GM18870 (cell line): ENCODE measurements around the gene DDX42.
"Not testable (repeated sequence)": the region's sequence is repeated elsewhere in the genome, so short reads cannot be mapped to it uniquely, and the experiment has no call there.

Experiments
- ATAC-seq: cut with Tn5 transposase; IDR thresholded peaks from one replicate; pipeline ENCODE4 v1.9.1; 2021; ENCODE audit warnings: moderate library complexity; ENCODE audit not compliant: unreplicated experiment

The DDX42 gene

DNA sequence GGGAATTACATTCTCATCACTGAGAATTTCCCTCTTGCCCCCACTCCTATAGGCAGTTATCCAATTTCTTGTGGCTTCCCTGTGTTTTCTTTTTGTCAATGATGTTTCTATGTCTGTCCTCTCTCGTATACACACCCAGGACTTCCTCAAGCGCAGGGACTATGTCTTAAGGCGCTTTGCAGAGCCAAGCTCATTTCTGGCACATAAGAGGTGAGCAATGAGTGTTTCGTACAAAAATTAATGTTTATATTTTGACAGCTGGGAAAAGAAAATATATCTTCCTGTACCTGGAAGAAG is 947 bp downstream of the DDX42 start:
- ATAC-seq: no peak

DNA sequence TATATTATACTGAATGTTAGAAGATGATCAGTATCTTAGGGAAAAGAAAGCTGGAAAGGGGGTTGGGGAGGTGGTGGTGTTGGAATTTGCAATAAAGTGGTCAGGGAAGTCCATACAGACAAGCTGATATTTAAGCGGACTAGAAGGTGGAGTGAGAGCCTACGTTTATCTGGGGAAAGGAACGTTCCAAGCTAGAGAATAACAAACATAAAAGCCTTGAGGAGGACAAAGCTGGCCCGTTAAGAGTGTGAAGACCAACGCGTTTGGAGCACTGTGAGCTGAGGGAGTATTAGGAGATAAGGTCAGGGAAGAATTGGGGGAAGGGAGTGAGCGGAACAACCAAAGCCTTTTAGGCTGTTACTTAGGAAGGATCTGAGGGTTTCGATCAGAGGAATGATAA is 1.4 kb downstream of the DDX42 start:
- ATAC-seq: no peak

DNA sequence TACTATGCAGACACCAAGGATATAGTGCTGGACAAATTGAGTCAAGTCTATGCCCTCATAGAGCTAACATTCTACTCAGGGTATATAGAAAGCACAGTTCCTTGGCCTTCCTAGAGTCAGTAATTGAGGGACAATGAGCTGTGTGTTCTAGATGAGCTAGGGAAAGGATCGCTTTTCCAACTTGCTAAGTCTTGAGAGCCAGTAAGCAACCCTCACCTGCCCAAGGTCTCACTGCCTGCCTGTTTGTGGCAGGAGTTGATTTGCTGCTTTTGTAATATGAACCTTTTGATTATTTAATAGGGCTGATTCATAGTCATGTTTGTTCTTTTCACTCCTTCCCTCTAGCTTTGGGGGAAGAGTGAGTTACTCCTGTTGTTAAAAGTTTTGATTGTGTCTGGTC is 6.5 kb downstream of the DDX42 start:
- ATAC-seq: no peak

DNA sequence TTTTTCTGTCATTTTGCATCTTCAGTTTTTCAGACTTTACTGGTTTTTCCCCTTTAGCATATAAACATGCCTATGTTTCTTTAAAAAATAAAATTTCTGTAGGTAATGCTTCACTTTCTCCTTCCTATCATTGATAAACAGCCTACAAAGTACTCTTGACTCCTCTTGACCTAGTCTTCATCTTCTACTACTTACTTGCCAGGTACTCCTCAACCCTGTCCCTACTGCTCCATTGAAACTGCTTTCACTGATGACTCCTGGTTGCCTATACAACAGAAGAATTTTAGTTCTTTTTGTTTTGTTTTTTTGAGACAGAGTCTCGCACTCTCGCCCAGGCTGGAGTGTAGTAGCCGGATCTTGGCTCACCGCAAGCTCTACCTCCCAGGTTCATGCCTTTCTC is 7.0 kb downstream of the DDX42 start:
- ATAC-seq: no peak

DNA sequence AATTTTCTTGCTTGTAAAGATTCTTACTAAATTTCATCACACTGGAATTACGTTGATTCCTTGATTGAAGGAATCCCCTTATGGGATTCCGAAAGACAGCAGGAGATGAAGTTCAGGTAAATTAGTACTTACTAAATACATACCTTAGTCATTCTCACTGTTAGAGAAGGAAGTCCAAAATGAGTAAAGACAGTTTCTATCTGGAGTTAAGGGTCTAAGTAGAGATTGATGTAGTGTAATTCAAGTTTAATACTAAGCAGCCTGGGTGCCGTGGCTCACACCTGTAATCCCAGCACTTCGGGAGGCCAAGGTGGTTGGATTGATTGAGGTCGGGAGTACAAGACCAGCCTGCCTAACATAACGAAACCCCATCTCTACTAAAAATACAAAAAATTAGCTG is 9.6 kb downstream of the DDX42 start:
- no peak for ATAC-seq

DNA sequence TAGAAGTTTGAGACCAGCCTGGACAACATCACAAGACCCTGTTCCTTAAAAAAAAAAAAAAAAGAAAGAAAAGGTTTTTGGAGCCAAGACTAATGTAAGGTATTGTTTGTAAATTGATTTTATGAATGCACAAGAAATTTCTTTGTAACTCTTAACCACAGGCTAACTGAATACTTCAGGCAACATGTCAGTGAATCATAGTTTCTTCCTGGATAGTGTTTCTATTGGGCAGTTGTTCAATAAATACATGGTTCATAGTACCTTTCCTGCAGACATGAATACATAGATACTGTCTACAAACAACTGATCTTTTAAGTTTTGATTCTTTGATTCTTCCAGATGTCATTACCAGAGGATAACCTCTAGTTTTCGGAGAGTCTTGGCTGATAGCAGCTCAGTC is 11.6 kb downstream of the DDX42 start:
- ATAC-seq: no peak

DNA sequence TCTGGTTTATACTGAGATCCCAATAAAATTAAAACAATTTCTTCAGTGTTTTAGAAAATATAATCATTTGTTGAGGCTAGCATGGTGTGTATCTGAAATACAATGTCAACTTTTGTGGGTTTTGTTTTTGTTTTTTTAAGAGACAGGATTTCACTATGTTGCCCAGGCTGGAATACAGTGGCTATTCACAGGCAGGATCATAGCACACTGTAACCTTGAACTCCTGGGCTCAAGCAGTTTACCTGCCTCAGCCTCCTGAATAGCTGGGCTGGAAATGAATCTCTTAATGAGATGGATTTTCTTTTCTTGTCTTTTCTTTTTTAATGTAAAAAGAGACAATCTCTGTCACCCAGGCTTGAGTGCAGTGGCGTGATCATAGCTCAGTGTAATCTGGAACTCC is 12.1 kb downstream of the DDX42 start:
- no peak for ATAC-seq

DNA sequence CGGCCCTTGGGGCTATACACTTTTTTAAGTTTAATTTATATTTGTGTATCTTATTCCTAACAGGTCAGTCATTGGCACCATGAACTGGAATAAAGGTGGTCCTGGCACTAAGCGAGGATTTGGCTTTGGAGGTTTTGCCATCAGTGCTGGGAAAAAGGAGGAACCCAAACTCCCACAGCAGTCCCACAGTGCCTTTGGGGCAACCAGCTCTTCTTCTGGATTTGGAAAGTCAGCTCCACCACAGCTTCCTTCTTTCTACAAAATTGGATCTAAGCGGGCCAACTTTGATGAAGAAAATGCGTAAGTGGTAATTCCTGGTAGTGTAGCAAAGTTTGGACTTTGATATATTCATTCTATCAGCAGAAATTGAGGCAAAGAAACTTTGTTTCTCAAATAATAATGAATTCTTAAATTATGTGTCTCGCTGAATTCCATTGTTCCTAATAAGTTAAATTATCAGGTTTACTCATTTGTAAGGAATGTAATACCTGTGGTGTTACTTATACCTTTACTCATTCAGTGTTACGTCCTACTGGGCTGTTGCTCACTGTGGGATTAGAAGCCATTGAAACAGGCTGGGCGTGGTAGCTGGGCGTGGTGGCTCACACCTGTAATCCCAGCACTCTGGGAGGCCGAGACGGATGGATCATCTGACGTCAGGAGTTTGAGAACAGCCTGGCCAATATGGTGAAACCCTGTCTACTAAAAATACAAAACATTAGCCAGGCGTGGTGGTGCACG is 13.2 kb downstream of the DDX42 start:
- no peak for ATAC-seq

DNA sequence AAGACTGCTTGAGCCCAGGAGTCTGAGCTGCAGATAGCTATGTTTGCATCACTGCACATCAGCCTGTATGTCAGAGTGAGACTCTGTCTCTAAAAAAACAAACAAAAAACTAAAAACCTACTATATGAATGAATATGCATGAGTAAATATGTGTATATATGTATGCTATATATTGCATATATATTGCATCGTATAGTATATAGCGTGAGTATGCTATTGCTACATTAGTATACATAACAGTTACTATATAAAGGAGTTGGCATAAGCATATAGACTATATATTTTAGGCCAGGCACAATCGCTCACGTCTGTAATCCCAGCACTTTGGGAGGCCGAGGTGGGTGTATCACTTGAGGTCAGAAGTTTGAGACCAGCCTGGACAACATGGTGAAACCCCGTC is 16.1 kb downstream of the DDX42 start:
- ATAC-seq: no peak

DNA sequence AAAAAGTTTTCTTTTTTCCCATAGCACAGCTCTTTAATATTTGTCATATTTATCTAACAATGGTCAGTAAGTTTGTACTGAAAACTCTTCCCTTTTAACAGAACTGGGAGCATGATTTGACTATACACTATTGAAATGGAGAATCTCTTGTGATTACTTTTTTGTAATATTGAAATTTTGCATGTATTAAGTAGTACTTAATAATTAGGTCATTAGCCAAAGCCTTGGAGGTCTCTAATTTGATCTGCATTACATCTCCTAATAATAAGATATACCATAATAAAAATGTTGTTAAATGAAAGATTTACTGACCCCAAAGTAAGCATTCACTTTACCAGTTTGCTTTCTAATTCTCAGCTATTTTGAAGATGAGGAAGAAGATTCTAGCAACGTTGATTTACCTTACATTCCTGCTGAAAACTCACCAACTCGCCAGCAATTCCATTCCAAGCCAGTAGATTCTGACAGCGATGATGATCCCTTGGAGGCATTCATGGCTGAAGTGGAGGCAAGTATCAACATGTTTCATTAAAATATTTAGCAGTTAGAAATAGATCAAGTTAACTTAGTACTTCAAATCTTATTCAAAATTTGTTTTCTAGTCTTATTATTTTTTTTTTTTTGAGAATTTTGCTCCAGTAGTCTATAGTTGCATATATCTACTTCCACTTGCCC is 18.2 kb downstream of the DDX42 start:
- no peak for ATAC-seq

DNA sequence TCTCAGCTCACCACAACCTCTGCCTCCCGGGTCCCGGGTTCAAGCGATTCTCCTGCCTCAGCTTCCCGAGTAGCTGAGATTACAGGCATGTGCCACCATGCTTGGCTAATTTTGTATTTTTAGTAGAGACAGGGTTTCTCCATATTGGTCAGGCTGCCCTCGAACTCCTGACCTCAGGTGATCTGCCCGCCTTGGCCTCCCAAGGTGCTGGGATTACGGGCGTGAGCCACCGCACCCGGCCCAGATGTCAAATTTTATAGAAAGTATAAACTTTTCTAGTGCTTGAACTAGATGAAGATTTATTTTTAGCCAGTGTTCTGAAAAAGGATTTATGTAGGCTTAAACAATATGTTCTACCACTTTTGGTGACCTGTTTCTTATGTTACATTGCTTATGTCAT is 22.4 kb downstream of the DDX42 start:
- ATAC-seq: not testable (repeated sequence)

DNA sequence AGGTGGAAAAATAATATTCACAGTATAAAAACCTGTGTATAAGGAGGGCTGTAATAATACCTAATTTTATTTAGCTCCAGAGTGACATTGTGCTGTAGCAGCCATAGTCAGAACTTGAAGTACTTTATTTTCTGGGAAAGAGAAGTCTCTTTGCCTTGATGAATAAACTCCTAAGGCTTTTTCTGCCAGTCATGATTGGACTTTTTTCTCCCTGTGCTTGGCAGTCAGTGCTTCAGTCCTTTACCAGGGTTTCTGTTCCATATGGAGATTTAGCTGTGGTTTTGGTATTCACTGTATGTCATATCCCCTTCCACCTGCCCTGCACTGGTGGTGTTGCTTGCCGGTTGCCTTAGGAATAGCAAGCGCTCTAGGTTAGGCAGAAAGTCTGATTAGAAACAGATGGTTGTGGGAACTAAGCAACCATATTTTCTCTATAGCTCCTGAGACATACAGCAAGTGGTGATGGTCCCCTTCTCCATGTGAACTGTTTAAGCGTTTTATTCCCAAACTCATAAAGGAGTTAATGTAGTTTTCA is 24.7 kb downstream of the DDX42 start:
- ATAC-seq: no peak

DNA sequence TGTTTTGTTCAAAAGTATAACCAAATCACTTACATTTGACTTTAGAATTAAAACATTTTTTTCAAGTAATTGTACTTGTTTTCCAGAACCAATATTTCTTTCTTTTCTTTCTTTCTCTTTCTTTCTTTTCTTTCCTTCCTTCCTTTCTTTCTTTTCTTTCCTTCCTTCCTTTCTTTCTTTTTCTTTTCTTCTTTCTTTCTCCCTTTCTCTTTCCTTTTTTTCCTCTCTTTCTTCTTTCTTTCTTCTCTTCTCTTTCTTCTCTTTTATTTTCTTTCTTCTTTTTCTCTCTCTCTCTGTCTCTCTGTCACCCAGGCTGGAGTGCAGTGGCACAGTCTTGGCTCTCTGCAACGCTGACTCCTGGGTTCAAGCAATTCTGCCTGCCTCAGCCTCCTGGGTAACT is 26.8 kb downstream of the DDX42 start:
- no peak for ATAC-seq

DNA sequence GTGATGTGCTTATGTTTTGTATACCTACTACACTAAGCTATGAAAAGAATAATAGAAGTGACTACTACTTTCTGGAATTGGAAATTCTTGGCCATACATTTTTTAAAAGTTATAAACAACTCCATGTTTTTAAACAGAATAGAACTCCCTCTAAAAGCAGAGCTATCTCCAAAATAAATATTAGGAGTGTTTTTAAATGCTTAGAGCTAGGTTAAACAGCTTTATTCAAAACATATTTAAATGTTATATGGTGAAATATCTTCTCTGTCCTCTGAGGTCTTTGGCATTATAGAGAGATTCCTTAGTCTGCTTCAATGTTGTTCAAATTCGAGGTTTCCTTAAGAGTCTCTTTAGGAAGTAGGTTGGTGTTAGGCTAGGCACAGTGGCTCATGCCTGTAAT is 30.4 kb downstream of the DDX42 start:
- ATAC-seq: no peak

DNA sequence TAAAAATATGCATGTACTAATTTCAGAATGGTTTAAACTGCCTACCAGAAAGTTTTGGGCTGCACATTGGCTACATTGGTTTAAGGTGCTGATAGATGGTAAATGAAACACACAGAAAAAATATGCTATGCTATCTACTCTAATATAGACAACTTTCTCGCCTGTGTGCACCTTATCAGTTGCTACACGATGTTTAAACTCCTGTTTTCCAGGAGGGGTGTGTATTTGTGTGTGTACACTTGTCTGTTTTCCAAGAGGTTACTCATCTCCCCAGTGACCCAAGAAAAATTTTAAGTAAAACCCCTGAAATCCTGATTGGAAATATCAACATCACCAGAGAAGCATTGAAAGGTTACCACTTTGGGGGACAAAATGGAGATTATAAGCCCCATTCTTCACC is 31.6 kb downstream of the DDX42 start:
- no peak for ATAC-seq

DNA sequence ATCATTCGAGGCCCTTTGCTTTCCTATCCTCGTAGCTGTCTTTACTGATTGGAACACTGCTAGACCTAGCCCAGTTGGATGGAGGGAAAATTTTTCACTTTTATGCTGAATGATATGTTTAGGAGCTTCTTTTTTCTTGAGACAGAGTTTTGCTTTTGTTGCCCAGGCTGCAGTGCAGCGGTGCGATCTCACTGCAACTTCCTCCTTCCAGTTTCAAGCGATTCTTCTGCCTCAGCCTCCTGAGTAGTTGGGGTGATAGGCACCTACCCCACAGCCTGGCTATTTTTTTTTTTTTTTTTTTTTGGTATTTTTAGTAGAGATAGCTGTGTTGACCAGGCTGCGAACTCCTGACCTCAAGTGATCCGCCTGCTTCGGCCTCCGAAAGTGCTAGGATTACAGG is 36.0 kb downstream of the DDX42 start:
- no peak for ATAC-seq

DNA sequence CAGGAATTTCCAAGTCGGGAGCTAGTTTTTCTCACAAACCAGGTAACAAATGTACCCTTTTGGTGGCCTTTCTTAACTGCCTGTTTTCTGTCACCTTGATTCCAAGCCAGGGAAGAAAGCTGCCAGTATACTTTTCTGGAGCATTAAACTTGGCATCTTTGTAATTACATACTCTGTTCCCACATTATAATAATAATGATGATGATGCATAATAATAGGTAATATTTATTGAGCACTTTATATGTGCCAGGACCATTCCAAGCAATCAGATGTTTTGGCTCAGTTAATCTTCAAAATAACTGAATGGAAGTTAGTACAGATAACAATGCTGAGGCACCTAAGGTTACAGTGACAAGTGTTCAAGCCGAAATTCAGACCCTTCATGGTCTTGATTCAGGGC is 42.2 kb downstream of the DDX42 start:
- ATAC-seq: no peak

DNA sequence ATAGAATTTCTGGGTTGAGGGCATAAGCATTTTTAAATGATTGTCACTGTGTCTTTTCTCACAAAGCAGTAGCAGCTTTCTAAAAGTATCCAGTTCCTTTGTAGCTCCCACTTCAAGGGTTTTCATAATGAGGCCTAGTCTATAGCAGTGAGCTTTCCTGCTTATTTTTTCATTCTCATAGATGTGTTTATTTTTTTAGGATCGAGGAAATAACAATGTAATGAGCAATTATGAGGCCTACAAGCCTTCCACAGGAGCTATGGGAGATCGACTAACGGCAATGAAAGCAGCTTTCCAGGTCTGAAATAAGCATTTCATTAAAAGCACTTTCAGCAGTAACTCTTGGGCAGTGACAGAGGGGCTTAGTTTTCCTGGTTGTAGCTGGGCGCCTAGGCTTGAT is 42.7 kb downstream of the DDX42 start:
- no peak for ATAC-seq

DNA sequence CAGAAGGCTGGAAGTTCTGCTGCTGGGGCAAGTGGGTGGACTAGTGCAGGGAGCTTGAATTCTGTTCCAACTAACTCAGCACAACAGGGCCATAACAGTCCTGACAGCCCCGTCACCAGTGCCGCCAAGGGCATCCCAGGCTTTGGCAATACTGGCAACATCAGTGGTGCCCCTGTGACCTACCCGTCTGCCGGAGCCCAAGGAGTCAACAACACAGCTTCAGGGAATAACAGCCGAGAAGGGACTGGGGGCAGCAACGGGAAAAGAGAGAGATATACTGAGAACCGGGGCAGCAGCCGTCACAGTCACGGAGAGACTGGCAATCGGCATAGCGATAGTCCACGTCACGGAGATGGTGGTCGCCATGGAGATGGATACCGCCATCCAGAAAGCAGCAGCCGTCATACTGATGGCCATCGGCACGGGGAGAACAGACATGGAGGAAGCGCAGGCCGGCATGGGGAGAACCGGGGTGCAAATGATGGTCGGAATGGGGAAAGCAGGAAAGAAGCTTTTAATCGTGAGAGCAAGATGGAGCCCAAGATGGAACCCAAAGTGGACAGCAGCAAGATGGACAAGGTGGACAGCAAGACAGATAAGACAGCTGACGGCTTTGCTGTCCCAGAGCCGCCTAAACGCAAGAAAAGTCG is 43.9 kb downstream of the DDX42 start:
- no peak for ATAC-seq

DNA sequence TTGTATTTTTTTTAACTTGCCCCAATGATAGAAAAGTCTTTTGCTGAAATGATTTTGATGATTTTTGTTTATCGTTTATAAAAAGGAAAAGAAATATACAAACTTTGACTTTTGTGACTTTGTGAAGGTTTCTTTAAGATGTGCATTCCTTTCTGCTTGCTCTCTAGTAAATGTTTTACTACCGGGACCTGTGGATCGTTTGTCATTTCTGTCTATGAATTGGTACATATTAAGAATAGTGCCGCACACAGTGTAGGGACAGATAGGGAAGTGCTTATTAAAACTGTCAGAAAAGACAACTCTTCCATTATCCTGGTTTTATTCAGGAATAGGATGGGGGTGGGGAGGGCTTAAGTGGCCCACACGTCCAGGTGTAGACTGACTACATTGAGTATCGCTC is 45.2 kb downstream of the DDX42 start:
- ATAC-seq: no peak

DNA sequence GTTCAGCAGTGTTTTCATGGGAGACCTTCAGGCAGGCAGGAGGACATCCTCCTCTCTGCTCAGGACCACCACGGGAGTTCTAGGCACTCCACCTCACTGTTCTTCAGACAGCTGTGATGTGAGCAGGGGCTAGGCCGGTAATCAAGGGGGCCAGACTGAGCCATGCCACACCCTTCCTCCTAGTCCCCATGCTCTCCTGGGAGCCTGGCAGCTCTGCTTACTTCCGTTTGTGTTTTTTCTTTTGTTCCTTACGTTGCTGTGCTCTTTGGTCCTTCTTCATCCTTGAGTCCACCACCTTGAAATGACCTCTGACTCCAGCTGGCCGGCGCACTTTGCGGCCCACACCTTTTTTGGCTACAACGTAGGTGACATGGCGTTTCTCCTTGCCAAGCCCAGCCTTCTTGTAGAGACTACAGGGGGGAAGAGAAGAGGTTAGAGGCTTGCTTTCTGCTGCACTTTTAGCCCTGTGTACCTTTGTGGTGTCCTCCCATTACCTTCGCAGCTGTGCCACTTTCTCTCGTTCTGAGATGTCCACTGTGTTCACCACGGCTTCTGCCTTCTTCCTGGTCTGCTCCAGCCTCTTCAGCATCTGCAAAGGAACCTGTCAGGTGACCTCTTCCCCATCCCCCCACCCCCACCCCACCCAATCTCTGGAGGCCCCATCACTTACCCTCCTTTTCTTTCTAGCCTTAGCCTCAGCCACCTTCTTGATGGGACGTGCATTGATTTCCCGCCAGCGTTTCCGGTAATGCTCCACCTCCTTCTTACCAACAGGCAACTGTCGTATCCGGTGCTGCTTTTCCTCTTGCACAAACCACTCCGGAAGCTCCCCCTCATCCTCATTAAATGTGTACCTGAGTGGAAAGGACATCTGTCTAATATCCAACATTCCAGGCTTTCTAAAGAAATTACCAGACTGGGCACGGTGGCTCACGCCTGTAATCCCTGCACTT is 45.9 kb downstream of the DDX42 start:
- no peak for ATAC-seq
